ENCODE measurements around the gene NECAB3. TPM values are rescaled to one million over a fixed set of nuclear protein-coding genes. Genes with fewer than 3 reads are reported as not detected.
A peak's percentile ranks its signal among the peaks of the same experiment; 100 is the strongest.

The NECAB3 gene
- total and polyA plus RNA-seq, 2 donors (not counting 3 experiments of a cell fraction or from before 2014, with no cell fraction given) = 18.1 to 22.4 TPM

- Histone ChIP-seq H3K27me3 (ENCODE audit: control insufficient read depth in 2 of 2, insufficient read depth in 2 of 2, low read length in 2 of 2) (no peaks in the 10 kb centered on the region), H3K36me3 (ENCODE audit: control insufficient read depth in 2 of 2, extremely low read depth in 1 of 2, insufficient read depth in 2 of 2, low read length in 2 of 2) (peaks cover 0 to 2% of the 10 kb centered on the region in 2 experiments), H3K4me1 (ENCODE audit: control insufficient read depth, extremely low read depth, insufficient read depth, low read length) (peaks cover 23% of the 10 kb centered on the region), H3K9me1 (replicated peaks; ENCODE audit: control insufficient read depth, extremely low read depth, insufficient read depth, low read length) (no peaks in the 10 kb centered on the region), H3K4me3 (replicated peaks in 1 of 3; ENCODE audit: insufficient read depth in 1 of 3, low read depth in 1 of 3, low read length in 3 of 3) (peak overlapping the region; percentile 3 to 33 (median 17)), H3K4me2 (ENCODE audit: insufficient read depth, low read length) (peak overlapping the region; percentile 26), H4K20me1 (replicated peaks; ENCODE audit: control insufficient read depth, extremely low read depth, insufficient read depth, low read length) (no peaks in the 10 kb centered on the region), H3K27ac (ENCODE audit: insufficient read depth, low read depth, low read length) (no peak overlapping the region), H3K79me2 (ENCODE audit: control insufficient read depth, insufficient read depth, low read length) (no peaks in the 10 kb centered on the region), H3K9me3 (replicated peaks; ENCODE audit: control insufficient read depth, insufficient read depth, low read length) (no peaks in the 10 kb centered on the region), H3K9ac (replicated peaks; ENCODE audit: extremely low read depth, insufficient read depth, low read length) (no peak overlapping the region), H2AFZ (ENCODE audit: low read depth, low read length) (peak overlapping the region; percentile 19)
- CTCF ChIA-PET = interaction anchor here (0.6 to 3.3 kb wide), 39 partner anchors 9 to 460 kb away, joined by 3 to 36 read pairs (median 4); partner anchors contain the start of genes CBFA2T2, CDK5RAP1, PXMP4 and SNTA1
- DNase-seq (ENCODE audit: low read depth, low spot score) = no peak
- BruUV-seq (replicated peaks) = no TSS peak
- POLR2A ChIA-PET = interaction anchor here (1.2 to 1.4 kb wide), 2 partner anchors 14 to 178 kb away, joined by 3 to 4 read pairs; partner anchors contain the start of gene CBFA2T2
- FAIRE-seq = no peak
- intact Hi-C loops (cut with micrococcal nuclease) = loop anchor here (2.0 to 10.0 kb wide), 3 partner anchors 20 to 400 kb away; partner anchors contain the start of genes E2F1 and RALY
- TF ChIP-seq JUN (IDR thresholded peaks at IDR 0.05; ENCODE audit: borderline replicate concordance, insufficient read depth, insufficient read length, low read depth) (no peak), CTCF (IDR thresholded peaks at IDR 0.05; ENCODE audit: extremely low read depth in 1 of 2, insufficient read depth in 1 of 2, low read depth in 1 of 2, low read length in 2 of 2) (peak in 1 of 2 donors; percentile 23), POLR2AphosphoS5 (IDR thresholded peaks at IDR 0.05; ENCODE audit: insufficient read depth, low read depth, low read length) (peak; percentile 36), FOS (IDR thresholded peaks at IDR 0.05; ENCODE audit: borderline replicate concordance, insufficient read depth, low read length) (no peak)
- dilution Hi-C loops (cut with MboI; ENCODE audit: extremely low pct_ligation_motif_present, low sequenced_read_pairs) = no loop called here
These were observed 7.0 kb downstream of the NECAB3 start for GRCh38 chr20:33667245-33667675.

All from endothelial cell of umbilical vein (primary cell).